GM23248 (cell line): Measurements from ENCODE around the gene CYP2C9.

Experiments used
- EZH2 ChIP-seq: fragments of 200-600 bp; sonication (generic); IDR thresholded peaks from 2 replicates; pipeline ENCODE4 v1.6.1; 2018; ENCODE audit warnings: antibody characterized with exemption, mild to moderate bottlenecking; ENCODE audit not compliant: insufficient read depth, poor library complexity, severe bottlenecking
- EZH2phosphoT487 ChIP-seq: fragments of 200-600 bp; sonication (generic); IDR thresholded peaks from 2 replicates; pipeline ENCODE4 v1.6.1; 2018; ENCODE audit warnings: antibody characterized with exemption, moderate library complexity, mild to moderate bottlenecking, low read depth; ENCODE audit not compliant: insufficient read depth

- TF ChIP-seq EZH2, result no peak
- TF ChIP-seq EZH2phosphoT487, result no peak
Measured at GRCh38 chr10:94991243-94991888, 52.9 kb downstream of the CYP2C9 start.
